CD4-positive, alpha-beta T cell treated with Interleukin-6 at 100 ng/mL for 8 hours (primary cell): ENCODE results near the gene RNF148.

Source experiments
- DNase-seq: peaks from one replicate; pipeline ENCODE4 v3.0.0-alpha.2; 2020; ENCODE audit warnings: mixed read lengths, low spot score

RNF148 gene

DNA sequence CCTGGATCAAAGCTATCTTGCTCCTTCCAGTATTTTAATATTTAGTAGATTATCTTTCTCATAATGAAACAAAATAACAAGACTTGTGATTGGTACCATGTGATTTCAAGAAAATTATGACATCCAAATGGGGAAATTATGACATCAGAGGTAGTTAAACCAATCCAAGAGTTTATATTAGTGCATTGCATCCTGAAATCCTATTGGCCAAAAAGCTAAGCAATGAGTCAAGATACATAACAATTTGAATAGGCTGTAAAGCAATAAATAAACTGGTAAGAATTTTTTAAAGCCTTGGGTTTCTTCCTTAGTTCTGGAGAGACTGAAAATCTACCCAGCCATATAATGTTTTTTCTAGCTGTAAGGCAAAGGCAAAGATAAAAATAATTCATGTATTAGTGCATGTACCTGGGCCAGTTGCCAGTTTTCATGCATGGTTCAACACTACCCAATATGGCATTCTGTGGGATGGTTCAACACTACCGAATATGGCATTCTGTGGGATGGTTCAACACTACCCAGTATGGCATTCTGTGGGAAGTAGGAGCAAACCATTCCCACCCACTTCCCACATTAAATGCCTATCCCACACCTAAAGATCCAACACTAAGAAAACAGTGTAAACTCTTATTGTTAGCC lies at the start of gene RNF148:
Gene RNF148, minus strand, starts transcription at position 51 of the 639 bp plus-strand sequence. CDS start 172 bp downstream, outside the sequence.
- no peak for DNase-seq

DNA sequence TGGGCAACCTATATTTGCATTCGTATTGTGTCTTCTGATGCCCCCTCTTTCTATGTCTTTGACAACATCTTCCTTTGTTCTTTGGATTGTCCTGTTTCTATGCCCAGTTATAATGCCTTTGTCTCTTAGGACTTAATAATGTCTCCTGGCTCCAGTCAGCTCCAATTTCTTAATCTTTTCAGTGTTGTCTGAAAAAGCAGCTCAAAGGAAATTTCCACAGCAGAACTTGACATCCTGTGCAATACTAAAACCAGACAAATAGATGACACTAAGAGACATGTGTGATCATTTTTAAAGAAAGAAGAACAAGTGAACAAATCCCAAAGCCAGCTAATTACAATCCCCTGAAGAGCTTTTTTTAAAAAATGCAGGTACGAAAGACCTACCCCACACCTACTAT lies 47.7 kb upstream of the RNF148 start:
- no peak for DNase-seq

DNA sequence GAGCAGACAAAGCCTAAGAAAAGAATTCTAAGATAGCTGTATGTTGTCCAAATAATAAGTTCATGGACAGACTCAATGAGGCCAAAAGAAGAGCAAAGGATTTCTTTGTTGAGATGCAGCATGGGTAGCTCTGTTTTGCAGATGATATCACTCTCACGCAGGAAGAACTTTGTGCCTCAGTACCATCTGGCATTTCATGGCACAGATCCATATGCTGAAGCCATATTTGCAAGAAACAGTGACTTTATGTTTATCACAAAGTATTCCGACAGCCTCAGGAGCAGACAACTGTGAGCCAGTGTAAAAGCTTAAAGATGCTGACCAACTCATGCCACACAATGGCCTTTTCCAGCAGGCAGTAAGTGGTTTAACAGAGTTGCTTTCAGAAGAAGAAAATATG lies 45.5 kb upstream of the RNF148 start:
- DNase-seq: no peak

DNA sequence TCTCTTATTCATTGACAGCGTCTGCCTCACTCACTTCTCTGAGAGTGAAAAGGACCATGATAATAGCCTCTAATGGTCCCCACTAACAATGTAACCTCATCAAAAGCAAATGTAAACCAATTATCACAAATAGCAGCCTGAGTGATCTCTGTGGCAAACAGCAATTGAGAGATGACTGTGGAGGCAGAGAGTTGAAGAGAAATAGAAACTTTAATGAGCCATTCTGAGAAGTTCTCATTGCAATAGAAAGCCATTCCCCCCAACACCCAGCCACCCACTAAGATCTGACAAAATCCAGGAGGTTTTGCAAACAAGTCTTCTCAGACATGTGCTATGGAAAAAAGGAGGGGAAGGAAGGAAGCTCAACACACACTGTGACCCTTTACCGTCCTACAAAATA lies 44.2 kb upstream of the RNF148 start:
- no peak for DNase-seq

GRCh38 chr7:122743211-122743610 lies 40.5 kb upstream of the RNF148 start:
- no peak for DNase-seq

DNA sequence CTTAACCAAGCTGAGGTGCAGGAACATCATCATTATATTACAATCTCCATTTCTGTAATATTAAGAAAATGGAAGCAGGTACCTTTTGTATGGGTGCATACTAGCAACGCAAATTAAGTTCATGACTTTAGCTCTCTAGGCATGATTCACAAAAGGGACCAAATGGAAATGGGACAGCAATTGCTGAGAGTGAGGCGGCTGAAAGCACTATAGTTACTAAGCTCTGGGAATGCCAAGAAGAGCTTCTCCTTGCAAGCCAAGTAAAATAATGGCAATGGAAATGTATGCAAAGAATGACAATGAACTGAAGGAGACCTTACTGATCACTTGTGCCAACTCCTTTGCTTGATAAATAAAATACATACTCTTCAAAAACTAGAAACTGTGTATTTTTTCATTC lies 36.2 kb upstream of the RNF148 start:
- no peak for DNase-seq

GRCh38 chr7:122736183-122736582 lies 33.5 kb upstream of the RNF148 start:
- no peak for DNase-seq

DNA sequence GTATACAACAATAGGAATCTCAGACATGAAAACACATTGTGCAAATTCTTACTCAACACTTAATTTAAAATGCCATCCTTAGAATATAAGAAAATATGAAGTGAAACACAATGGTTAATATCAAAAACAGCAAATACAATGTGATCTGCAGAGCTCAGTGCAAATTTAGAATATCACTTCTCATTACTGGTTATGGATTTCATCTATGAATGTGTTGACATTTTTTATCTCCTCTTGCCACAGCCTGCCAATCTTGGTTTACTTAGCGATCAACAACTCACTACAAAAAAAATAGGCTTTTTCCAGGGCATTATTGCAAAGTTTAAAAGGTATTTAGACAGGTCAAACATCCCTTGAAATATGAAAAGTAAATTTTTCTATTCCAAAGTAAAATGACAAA lies 25.0 kb upstream of the RNF148 start:
- no peak for DNase-seq

GRCh38 chr7:122727354-122727753 lies 24.6 kb upstream of the RNF148 start:
- no peak for DNase-seq

DNA sequence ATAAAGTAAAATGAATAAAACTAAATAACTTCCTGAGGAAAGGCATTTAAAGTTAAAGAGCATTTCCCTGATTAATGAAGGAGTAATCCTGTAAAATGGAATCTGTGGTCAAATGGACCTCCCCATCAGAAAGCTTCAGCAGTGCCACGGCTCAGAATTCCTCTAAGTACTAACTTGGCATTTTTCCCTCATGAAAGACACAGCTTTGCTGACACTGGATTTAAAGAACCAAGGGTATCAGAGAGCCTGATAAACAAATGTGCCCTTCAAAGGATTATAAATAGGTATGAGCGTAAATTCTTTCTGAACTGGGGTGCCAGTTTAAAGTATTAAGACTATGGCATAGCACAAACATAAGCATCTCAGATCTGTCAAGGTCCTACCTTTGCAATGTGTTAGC lies 24.2 kb upstream of the RNF148 start:
- no peak for DNase-seq

GRCh38 chr7:122724366-122724765 lies 21.6 kb upstream of the RNF148 start:
- no peak for DNase-seq

- no peak for DNase-seq
Observed at GRCh38 chr7:122719010-122719578, 16.4 kb upstream of the RNF148 start.

GRCh38 chr7:122717356-122718089 lies 14.8 kb upstream of the RNF148 start:
- no peak for DNase-seq

GRCh38 chr7:122715183-122715582 lies 12.5 kb upstream of the RNF148 start:
- no peak for DNase-seq

DNA sequence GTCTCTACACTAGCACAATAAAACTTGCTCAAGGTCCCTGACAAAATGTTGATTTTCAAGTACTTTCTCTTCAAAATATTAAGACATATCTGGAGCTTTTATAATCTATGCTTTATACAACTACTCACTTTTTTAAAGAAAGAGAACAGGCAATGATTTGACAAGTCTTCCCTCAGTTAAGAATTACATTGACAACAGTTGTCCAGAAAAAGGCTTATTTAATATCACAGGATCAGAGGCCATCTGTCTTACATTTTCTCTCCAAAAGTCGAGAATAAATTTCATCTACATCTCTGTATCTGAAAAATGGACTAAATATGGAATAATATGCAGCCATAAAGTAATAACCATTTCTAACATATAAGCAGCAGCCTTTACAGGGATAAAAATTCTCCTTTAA lies 8.2 kb upstream of the RNF148 start:
- DNase-seq: no peak

DNA sequence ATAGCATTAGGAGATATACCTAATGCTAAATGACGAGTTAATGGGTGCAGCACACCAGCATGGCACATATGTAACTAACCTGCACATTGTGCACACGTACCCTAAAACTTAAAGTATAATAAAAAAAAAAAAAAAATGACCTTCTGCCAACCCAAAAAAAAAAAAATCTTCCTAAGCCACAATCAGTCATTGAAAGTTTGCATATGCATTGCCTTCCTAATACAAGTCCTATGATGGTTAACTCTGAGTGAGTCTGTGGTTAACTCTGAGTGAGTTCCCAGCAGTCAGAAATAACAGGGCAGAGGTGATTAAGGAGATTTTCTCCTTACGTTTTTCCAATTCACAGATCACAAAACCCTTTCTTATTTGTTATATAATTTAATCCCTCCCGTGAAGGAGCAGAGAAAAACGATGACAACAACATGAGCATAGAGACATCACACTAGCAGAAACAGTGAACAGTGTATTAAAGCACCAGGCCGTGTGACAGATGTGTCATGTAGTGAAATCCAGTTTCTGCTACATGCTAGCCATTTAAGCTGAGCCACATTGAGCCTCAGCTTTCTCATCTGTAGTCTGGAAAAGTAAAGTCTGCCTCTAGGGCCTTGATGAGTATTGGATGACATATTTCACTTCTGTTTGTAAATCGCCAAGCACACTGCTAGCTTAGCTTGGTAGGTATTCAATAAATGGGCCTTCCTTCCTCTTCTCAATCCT lies 7.4 kb upstream of the RNF148 start:
- DNase-seq: no peak

DNA sequence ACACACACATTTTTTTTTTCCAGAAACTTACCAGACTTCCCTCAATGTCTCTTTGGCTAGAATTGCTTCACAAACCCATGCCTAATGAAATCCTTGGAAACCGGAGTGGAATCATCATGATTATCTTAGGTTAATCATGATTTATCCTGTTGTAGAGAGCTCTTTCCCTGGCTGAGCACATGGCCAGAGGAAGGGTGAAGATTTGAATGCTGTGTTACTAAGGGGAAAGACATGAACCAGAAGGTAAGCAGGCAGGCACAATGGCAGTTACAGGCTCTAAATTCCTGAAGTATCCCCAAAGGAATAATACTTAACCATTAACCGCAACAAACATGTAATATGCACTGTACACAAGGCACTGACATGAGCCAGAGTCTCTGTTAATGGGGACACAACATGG lies 4.1 kb upstream of the RNF148 start:
- no peak for DNase-seq

- DNase-seq: no peak
Observed at GRCh38 chr7:122699017-122699416, 3.7 kb downstream of the RNF148 start, which contains the start of gene RNF133. Gene RNF133 (minus strand): TSS chr7:122699117. CDS start chr7:122698918, 199 bp downstream.

DNA sequence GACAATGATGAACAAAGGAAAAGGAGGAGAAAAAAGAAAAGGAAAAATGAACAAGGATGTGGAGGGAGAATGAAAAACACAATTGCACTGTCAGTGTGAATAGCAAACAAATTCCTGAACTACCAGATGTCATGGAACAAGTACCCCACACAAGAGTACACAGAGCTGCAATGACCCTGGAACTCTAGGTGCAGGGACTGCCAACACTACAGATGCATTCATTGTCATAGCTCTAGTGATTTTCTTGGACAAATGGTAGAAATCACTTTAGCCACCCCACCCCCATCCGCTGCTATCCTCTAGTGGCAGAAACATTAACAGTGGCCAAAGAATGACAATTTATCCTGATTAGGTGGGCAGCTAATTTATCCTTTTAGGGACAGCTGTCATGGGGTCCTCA lies 6.9 kb downstream of the RNF148 start:
- no peak for DNase-seq

GRCh38 chr7:122694697-122695096 lies 8.0 kb downstream of the RNF148 start:
- no peak for DNase-seq

GRCh38 chr7:122692769-122693309 lies 9.9 kb downstream of the RNF148 start:
- no peak for DNase-seq

GRCh38 chr7:122691569-122692235 lies 11.0 kb downstream of the RNF148 start:
- no peak for DNase-seq
